ENCODE measurements around the gene FRYL.

FRYL gene

GRCh38 chr4:48499551-48500066, 280.5 kb downstream of the FRYL start:
- TF ChIP-seq SIN3A (IDR thresholded peaks at IDR 0.05; ENCODE audit: borderline replicate concordance, insufficient read depth, low read length) (no peak), FOXP2 (optimal IDR thresholded peaks at IDR 0.05; ENCODE audit: borderline replicate concordance, extremely low read depth, extremely low read length, insufficient read depth) (no peak), POLR2AphosphoS5 (IDR thresholded peaks at IDR 0.05; ENCODE audit: low read depth, low read length) (no peak), TAF1 (IDR thresholded peaks at IDR 0.05; ENCODE audit: borderline replicate concordance, insufficient read depth, low read length) (no peak), REST (IDR thresholded peaks at IDR 0.05; ENCODE audit: insufficient read depth in 1 of 2, low read depth in 2 of 2, low read length in 2 of 2) (no peak)

GRCh38 chr4:48498895-48499294, 281.2 kb downstream of the FRYL start:
- TF ChIP-seq POLR2AphosphoS5 (IDR thresholded peaks at IDR 0.05; ENCODE audit: low read depth, low read length), result no peak
- TF ChIP-seq FOXP2 (optimal IDR thresholded peaks at IDR 0.05; ENCODE audit: borderline replicate concordance, extremely low read depth, extremely low read length, insufficient read depth), result no peak
- TF ChIP-seq TAF1 (IDR thresholded peaks at IDR 0.05; ENCODE audit: borderline replicate concordance, insufficient read depth, low read length), result no peak
- no peak for TF ChIP-seq REST (IDR thresholded peaks at IDR 0.05; ENCODE audit: insufficient read depth in 1 of 2, low read depth in 2 of 2, low read length in 2 of 2)
- no peak for TF ChIP-seq SIN3A (IDR thresholded peaks at IDR 0.05; ENCODE audit: borderline replicate concordance, insufficient read depth, low read length)

- no peak for TF ChIP-seq FOXP2 (optimal IDR thresholded peaks at IDR 0.05; ENCODE audit: borderline replicate concordance, extremely low read depth, extremely low read length, insufficient read depth)
- TF ChIP-seq POLR2AphosphoS5 (IDR thresholded peaks at IDR 0.05; ENCODE audit: low read depth, low read length), result no peak
- TF ChIP-seq SIN3A (IDR thresholded peaks at IDR 0.05; ENCODE audit: borderline replicate concordance, insufficient read depth, low read length), result no peak
- TF ChIP-seq REST (IDR thresholded peaks at IDR 0.05; ENCODE audit: insufficient read depth in 1 of 2, low read depth in 2 of 2, low read length in 2 of 2), result no peak
- no peak for TF ChIP-seq TAF1 (IDR thresholded peaks at IDR 0.05; ENCODE audit: borderline replicate concordance, insufficient read depth, low read length)
These were observed 284.1 kb downstream of the FRYL start for GRCh38 chr4:48495941-48496340.

DNA sequence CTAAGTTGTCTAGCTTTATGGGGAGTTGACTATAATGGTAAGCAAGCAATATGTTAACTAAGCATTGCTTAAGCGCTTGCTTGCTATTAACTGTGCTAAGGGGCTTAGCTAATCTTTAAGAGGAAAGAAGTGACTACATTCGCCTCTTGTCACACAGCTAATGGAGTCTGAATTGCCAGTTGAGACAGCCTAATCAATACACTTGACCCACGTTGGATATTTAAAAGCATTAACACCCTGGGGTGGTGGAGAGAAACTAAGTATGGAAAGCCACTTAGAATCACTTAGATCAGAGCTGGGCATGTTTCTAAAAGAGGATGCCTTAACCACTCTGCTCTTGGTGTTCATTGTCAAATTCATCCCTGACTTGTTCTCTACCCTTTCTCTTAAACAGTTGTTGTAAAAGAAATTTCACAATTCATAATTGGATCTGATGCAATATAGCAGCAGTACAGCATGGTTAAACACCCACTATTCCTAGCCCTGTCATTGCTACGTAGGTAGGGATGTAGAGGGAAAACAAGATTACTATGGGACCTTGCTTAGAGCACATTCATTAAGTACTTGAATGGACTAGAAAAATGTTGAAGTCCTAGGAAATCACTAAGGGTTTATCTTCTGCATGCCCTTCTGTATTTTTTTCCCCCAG, 286.5 kb downstream of the FRYL start:
- TF ChIP-seq FOXP2 (optimal IDR thresholded peaks at IDR 0.05; ENCODE audit: borderline replicate concordance, extremely low read depth, extremely low read length, insufficient read depth), result no peak
- TF ChIP-seq REST (IDR thresholded peaks at IDR 0.05; ENCODE audit: insufficient read depth in 1 of 2, low read depth in 2 of 2, low read length in 2 of 2), result no peak
- no peak for TF ChIP-seq TAF1 (IDR thresholded peaks at IDR 0.05; ENCODE audit: borderline replicate concordance, insufficient read depth, low read length)
- TF ChIP-seq SIN3A (IDR thresholded peaks at IDR 0.05; ENCODE audit: borderline replicate concordance, insufficient read depth, low read length), result no peak
- no peak for TF ChIP-seq POLR2AphosphoS5 (IDR thresholded peaks at IDR 0.05; ENCODE audit: low read depth, low read length)
